IPS-18c (cell line): Measurements from ENCODE around the gene KIR2DL4.
"Not testable (repeated sequence)": the region's sequence is repeated elsewhere in the genome, so short reads cannot be mapped to it uniquely, and the experiment has no call there.

Experiments
- H3K4me3 ChIP-seq: 2 replicates; pipeline ENCODE4 v1.7.0; 2013; ENCODE audit warnings: low read depth, mild to moderate bottlenecking, low read length, moderate library complexity; ENCODE audit not compliant: insufficient read depth
- H3K9me3 ChIP-seq: one replicate; pipeline ENCODE4 v1.6.1; 2013; ENCODE audit warnings: mild to moderate bottlenecking, low read length, moderate library complexity; ENCODE audit not compliant: control insufficient read depth, insufficient read depth

KIR2DL4 gene

GRCh38 chr19:54791476-54791875 is 11.9 kb upstream of the KIR2DL4 start:
- H3K4me3 ChIP-seq: no peak overlapping the region
- peaks cover 20% of the 10 kb centered on the region for H3K9me3 ChIP-seq

GRCh38 chr19:54792814-54793213 is 10.6 kb upstream of the KIR2DL4 start:
- Histone ChIP-seq H3K4me3 (no peak overlapping the region), H3K9me3 (peaks cover 16% of the 10 kb centered on the region)

- Histone ChIP-seq H3K4me3 (no peak overlapping the region), H3K9me3 (peaks cover 9% of the 10 kb centered on the region)
Observed at GRCh38 chr19:54795758-54796157, 7.7 kb upstream of the KIR2DL4 start.

- Histone ChIP-seq H3K9me3 (peaks cover 15% of the 10 kb centered on the region), H3K4me3 (no peak overlapping the region)
Observed at GRCh38 chr19:54804101-54804500, 691 bp downstream of the KIR2DL4 start.

GRCh38 chr19:54804571-54804970 is 1.2 kb downstream of the KIR2DL4 start:
- peaks cover 15% of the 10 kb centered on the region for H3K9me3 ChIP-seq
- no peak overlapping the region for H3K4me3 ChIP-seq

GRCh38 chr19:54805665-54806515 is 2.5 kb downstream of the KIR2DL4 start:
- peaks cover 15% of the 10 kb centered on the region for H3K9me3 ChIP-seq
- H3K4me3 ChIP-seq: no peak overlapping the region

GRCh38 chr19:54806516-54806838 is 3.1 kb downstream of the KIR2DL4 start:
- Histone ChIP-seq H3K9me3 (peaks cover 15% of the 10 kb centered on the region), H3K4me3 (no peak overlapping the region)

- not testable (repeated sequence) for H3K9me3 ChIP-seq, H3K4me3 ChIP-seq
Observed at GRCh38 chr19:54814571-54814970, 11.2 kb downstream of the KIR2DL4 start.

- not testable (repeated sequence) for H3K9me3 ChIP-seq
Observed at GRCh38 chr19:54816251-54816650, 12.8 kb downstream of the KIR2DL4 start, which contains the start of gene KIR3DL1. Gene KIR3DL1 (plus strand): TSS chr19:54816468.

GRCh38 chr19:54817670-54818536 is 14.5 kb downstream of the KIR2DL4 start:
- H3K4me3 ChIP-seq: no peak overlapping the region
- H3K9me3 ChIP-seq: peaks cover 7% of the 10 kb centered on the region

More at GRCh38 chr19:54816251-54816650, 12.8 kb downstream of the KIR2DL4 start, which contains the start of gene KIR3DL1:
- H3K4me3 ChIP-seq: not testable (repeated sequence)

- H3K4me3 ChIP-seq, H3K9me3 ChIP-seq: not testable (repeated sequence)
Observed at GRCh38 chr19:54824416-54824815, 21.0 kb downstream of the KIR2DL4 start.

- H3K9me3 ChIP-seq, H3K4me3 ChIP-seq: not testable (repeated sequence)
Observed at GRCh38 chr19:54825326-54825725, 21.9 kb downstream of the KIR2DL4 start.

- H3K9me3 ChIP-seq, H3K4me3 ChIP-seq: not testable (repeated sequence)
Observed at GRCh38 chr19:54828064-54828463, 24.7 kb downstream of the KIR2DL4 start.

- peaks cover 12% of the 10 kb centered on the region for H3K9me3 ChIP-seq
- H3K4me3 ChIP-seq: not testable (repeated sequence)
Observed at GRCh38 chr19:54832496-54832895, 29.1 kb downstream of the KIR2DL4 start, which contains the start of gene KIR2DS4. Gene KIR2DS4 (plus strand): TSS chr19:54832676.

- H3K9me3 ChIP-seq: peaks cover 12% of the 10 kb centered on the region
Observed at GRCh38 chr19:54835126-54835525, 31.7 kb downstream of the KIR2DL4 start.

GRCh38 chr19:54837522-54837921 is 34.1 kb downstream of the KIR2DL4 start:
- peaks cover 10% of the 10 kb centered on the region for H3K9me3 ChIP-seq
- H3K4me3 ChIP-seq: not testable (repeated sequence)

More at GRCh38 chr19:54835126-54835525, 31.7 kb downstream of the KIR2DL4 start:
- not testable (repeated sequence) for H3K4me3 ChIP-seq

GRCh38 chr19:54843171-54843570 is 39.8 kb downstream of the KIR2DL4 start:
- not testable (repeated sequence) for H3K4me3 ChIP-seq, H3K9me3 ChIP-seq
